ENCODE data around the gene IGFBP2. TPM values are rescaled to one million over a fixed set of nuclear protein-coding genes. Genes with fewer than 3 reads are reported as not detected.

Gene IGFBP2
- total RNA-seq, 2 donors from 2014 or later = 129 to 170 TPM

GRCh38 chr2:216657980-216658379, 24.8 kb downstream of the IGFBP2 start:
- Histone ChIP-seq H3K27me3 (no peaks in the 10 kb centered on the region), H3K4me3 (no peak overlapping the region), H3K4me1 (peaks cover 52% of the 10 kb centered on the region), H3K27ac (peak overlapping the region in 2 of 4 donors; percentile 38 to 41), H3K9me3 (no peaks in the 10 kb centered on the region), H3K36me3 (replicated peaks in 1 of 2; ENCODE audit: insufficient read depth in 1 of 2, low read depth in 2 of 2) (no peaks in the 10 kb centered on the region)
- TF ChIP-seq, protein P1, sequence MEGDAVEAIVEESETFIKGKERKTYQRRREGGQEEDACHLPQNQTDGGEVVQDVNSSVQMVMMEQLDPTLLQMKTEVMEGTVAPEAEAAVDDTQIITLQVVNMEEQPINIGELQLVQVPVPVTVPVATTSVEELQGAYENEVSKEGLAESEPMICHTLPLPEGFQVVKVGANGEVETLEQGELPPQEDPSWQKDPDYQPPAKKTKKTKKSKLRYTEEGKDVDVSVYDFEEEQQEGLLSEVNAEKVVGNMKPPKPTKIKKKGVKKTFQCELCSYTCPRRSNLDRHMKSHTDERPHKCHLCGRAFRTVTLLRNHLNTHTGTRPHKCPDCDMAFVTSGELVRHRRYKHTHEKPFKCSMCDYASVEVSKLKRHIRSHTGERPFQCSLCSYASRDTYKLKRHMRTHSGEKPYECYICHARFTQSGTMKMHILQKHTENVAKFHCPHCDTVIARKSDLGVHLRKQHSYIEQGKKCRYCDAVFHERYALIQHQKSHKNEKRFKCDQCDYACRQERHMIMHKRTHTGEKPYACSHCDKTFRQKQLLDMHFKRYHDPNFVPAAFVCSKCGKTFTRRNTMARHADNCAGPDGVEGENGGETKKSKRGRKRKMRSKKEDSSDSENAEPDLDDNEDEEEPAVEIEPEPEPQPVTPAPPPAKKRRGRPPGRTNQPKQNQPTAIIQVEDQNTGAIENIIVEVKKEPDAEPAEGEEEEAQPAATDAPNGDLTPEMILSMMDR (IDR thresholded peaks at IDR 0.05) = no peak
- TF ChIP-seq POLR2A (IDR thresholded peaks at IDR 0.05) = no peak
- intact Hi-C loops (cut with DNase I) = no loop called here
- ATAC-seq (no peak), DNase-seq (no peak)
- WGBS, 2 donors = 70 to 74% methylated on average over 7 of the region's 7 CpGs

DNA sequence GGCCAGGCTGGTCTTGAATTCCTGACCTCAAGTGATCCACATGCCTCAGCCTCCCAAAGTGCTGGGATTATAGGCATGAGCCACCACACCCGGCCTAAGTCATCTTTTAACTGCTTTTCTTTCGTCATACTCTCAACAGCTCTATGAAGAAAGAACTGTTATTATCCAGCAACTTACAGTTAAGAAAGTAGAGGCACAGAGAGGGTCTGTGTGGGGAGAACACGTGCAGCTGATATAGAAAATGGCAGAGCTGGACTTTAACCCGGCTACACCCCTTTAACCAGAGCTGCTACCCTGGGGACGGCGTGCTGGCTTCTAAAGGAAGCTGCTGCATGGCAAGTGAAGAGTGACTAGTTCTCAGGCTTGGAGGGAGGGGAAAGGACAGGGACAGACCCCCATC, 25.5 kb downstream of the IGFBP2 start:
- peaks cover 52% of the 10 kb centered on the region for H3K4me1 ChIP-seq
- intact Hi-C loops (cut with DNase I) = no loop called here
- no peaks in the 10 kb centered on the region for H3K36me3 ChIP-seq (replicated peaks in 1 of 2; ENCODE audit: insufficient read depth in 1 of 2, low read depth in 2 of 2)
- TF ChIP-seq, protein P1 (IDR thresholded peaks at IDR 0.05) = no peak
- TF ChIP-seq POLR2A (IDR thresholded peaks at IDR 0.05) = no peak
- H3K4me3 ChIP-seq = no peak overlapping the region
- H3K27me3 ChIP-seq = no peaks in the 10 kb centered on the region
- 57 to 58% methylated on average over 6 of the region's 6 CpGs for WGBS, 2 donors
- ATAC-seq (no peak), DNase-seq (no peak)
- peak overlapping the region; percentile 6 to 64 (median 45) for H3K27ac ChIP-seq
- H3K9me3 ChIP-seq = no peaks in the 10 kb centered on the region

DNA sequence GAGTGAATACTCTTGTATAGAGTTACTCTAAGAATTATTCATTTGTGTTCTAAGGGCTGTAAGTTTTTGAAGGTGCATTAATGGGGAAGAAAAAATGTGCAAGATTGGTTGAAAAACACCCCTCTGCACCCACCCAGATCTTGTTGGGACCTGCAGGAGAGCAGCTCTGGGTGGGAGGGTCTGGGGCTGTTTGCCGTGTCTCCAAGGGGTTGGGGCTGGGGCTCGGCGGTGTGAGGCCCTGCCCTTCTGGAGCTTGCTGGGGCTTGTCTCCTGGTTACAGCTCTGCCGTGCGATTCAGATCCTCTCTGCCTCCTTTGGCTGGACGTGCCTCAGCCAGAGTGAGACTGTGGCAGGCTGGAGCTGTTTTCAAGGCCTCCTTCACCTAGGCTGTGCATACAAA, 26.1 kb downstream of the IGFBP2 start:
- peak overlapping the region; percentile 6 to 64 (median 45) for H3K27ac ChIP-seq
- H3K27me3 ChIP-seq = no peaks in the 10 kb centered on the region
- ATAC-seq (peak; percentile 25), DNase-seq (no peak)
- intact Hi-C loops (cut with DNase I) = no loop called here
- no peak for TF ChIP-seq POLR2A (IDR thresholded peaks at IDR 0.05)
- no peaks in the 10 kb centered on the region for H3K9me3 ChIP-seq
- H3K36me3 ChIP-seq (replicated peaks in 1 of 2; ENCODE audit: insufficient read depth in 1 of 2, low read depth in 2 of 2) = no peaks in the 10 kb centered on the region
- H3K4me1 ChIP-seq = peaks cover 52% of the 10 kb centered on the region
- 22 to 45% methylated on average over 4 to 6 of the region's 6 CpGs for WGBS, 2 donors
- H3K4me3 ChIP-seq = no peak overlapping the region

DNA sequence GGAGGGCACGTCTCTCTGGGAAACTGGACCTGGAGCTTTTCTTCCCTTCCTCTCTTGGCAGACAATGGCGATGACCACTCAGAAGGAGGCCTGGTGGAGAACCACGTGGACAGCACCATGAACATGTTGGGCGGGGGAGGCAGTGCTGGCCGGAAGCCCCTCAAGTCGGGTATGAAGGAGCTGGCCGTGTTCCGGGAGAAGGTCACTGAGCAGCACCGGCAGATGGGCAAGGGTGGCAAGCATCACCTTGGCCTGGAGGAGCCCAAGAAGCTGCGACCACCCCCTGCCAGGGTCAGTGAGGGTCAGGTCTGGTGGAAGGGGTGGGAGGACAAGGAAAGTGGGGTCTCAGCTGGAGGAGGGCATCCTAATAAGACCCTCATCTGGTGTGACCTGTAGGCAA, 27.3 kb downstream of the IGFBP2 start:
- 90 to 95% methylated on average over 8 to 9 of the region's 10 CpGs for WGBS, 2 donors
- no peak overlapping the region for H3K4me3 ChIP-seq
- H3K27ac ChIP-seq = peak overlapping the region in 2 of 4 donors; percentile 14 to 76
- TF ChIP-seq, protein P1 (IDR thresholded peaks at IDR 0.05) = no peak
- no peak for TF ChIP-seq POLR2A (IDR thresholded peaks at IDR 0.05)
- H3K27me3 ChIP-seq = no peaks in the 10 kb centered on the region
- DNase-seq (no peak), ATAC-seq (no peak)
- H3K36me3 ChIP-seq (replicated peaks in 1 of 2; ENCODE audit: insufficient read depth in 1 of 2, low read depth in 2 of 2) = no peaks in the 10 kb centered on the region
- no peaks in the 10 kb centered on the region for H3K9me3 ChIP-seq
- peaks cover 59% of the 10 kb centered on the region for H3K4me1 ChIP-seq
- intact Hi-C loops (cut with DNase I) = no loop called here

- Histone ChIP-seq H3K27me3 (no peaks in the 10 kb centered on the region), H3K36me3 (replicated peaks in 1 of 2; ENCODE audit: insufficient read depth in 1 of 2, low read depth in 2 of 2) (no peaks in the 10 kb centered on the region), H3K9me3 (no peaks in the 10 kb centered on the region), H3K4me3 (no peak overlapping the region), H3K4me1 (peaks cover 65% of the 10 kb centered on the region), H3K27ac (peak overlapping the region in 3 of 4 donors; percentile 38 to 76 (median 46))
- no peak for TF ChIP-seq POLR2A (IDR thresholded peaks at IDR 0.05)
- TF ChIP-seq, protein P1 (IDR thresholded peaks at IDR 0.05) = no peak
- no peak for DNase-seq
- no peak for ATAC-seq
- intact Hi-C loops (cut with DNase I) = no loop called here
- WGBS, 2 donors = 94 to 100% methylated on average over 5 of the region's 5 CpGs
Measured at GRCh38 chr2:216661051-216661450, 27.8 kb downstream of the IGFBP2 start.

Data from body of pancreas (tissue), 4 donors.